NCI-H69 (cell line): ENCODE data around the gene YWHAQ.

Experiments used
- DNase-seq: peaks from one replicate; lab custom pipeline; 2025; lab: John Stamatoyannopoulos, UW

YWHAQ gene

GRCh38 chr2:9655441-9656269 lies 24.9 kb upstream of the YWHAQ start:
- DNase-seq, result no peak

GRCh38 chr2:9654452-9655100 lies 23.8 kb upstream of the YWHAQ start:
- peak; percentile 52 for DNase-seq

GRCh38 chr2:9653485-9654271 lies 22.9 kb upstream of the YWHAQ start:
- peak; percentile 78 for DNase-seq

GRCh38 chr2:9652898-9653479 lies 22.2 kb upstream of the YWHAQ start:
- DNase-seq, result peak; percentile 73

- no peak for DNase-seq
These were observed 21.5 kb upstream of the YWHAQ start for GRCh38 chr2:9652267-9652666.

- no peak for DNase-seq
These were observed 19.5 kb upstream of the YWHAQ start for GRCh38 chr2:9650119-9650821.

GRCh38 chr2:9649261-9649660 lies 18.5 kb upstream of the YWHAQ start:
- no peak for DNase-seq

GRCh38 chr2:9648821-9649220 lies 18.0 kb upstream of the YWHAQ start:
- DNase-seq, result peak; percentile 91

GRCh38 chr2:9647884-9648283 lies 17.1 kb upstream of the YWHAQ start:
- DNase-seq, result no peak

- DNase-seq, result peak; percentile 7
These were observed 15.6 kb upstream of the YWHAQ start for GRCh38 chr2:9646196-9647030.

GRCh38 chr2:9644603-9645002 lies 13.8 kb upstream of the YWHAQ start:
- no peak for DNase-seq

GRCh38 chr2:9644021-9644420 lies 13.2 kb upstream of the YWHAQ start:
- DNase-seq, result no peak

GRCh38 chr2:9641641-9642040 lies 10.8 kb upstream of the YWHAQ start:
- no peak for DNase-seq

GRCh38 chr2:9640403-9641104 lies 9.8 kb upstream of the YWHAQ start:
- no peak for DNase-seq

- no peak for DNase-seq
These were observed 9.0 kb upstream of the YWHAQ start for GRCh38 chr2:9639740-9640343.

- no peak for DNase-seq
These were observed 8.3 kb upstream of the YWHAQ start for GRCh38 chr2:9639000-9639602.

GRCh38 chr2:9638532-9638931 lies 7.7 kb upstream of the YWHAQ start:
- DNase-seq, result peak; percentile 74

- peak; percentile 54 for DNase-seq
These were observed 6.5 kb upstream of the YWHAQ start for GRCh38 chr2:9637330-9637729.

- DNase-seq, result peak; percentile 28
These were observed 3.3 kb upstream of the YWHAQ start for GRCh38 chr2:9634133-9634532.
